Activated CD4-positive, alpha-beta T cell treated with anti-CD3 and anti-CD28 coated beads for 24 hours (primary cell): Measurements from ENCODE around the gene AGFG1.

ENCODE experiments used
- DNase-seq, 2 donors: peaks; one replicate each; pipeline ENCODE4 v3.0.0-alpha.2; 2020; ENCODE audit warnings: low read depth in 2 of 2

The AGFG1 gene

DNA sequence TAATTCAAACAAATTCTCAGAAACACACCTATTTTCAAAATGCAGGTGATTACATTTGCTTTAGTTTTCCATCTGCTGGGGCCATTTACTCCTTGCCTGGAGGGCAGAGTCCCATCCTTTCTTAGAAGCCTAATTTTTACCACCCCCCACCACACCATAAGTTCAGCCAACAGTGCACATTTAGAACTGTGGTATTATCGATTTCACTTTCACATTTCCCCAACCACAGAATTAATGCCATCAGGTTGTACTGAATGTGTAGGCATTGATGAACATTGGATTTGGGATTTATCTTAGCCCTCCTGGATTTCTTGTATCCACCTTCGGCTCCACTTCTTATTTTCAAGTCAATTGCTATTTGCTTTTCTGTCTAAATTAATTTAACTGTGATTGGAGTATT, 138.2 kb downstream of the AGFG1 start:
- DNase-seq, result no peak
